Hematopoietic multipotent progenitor cell (in vitro differentiated cells): Measurements from ENCODE around the gene TRIM28. TPM values are rescaled to one million over a fixed set of nuclear protein-coding genes. Genes with fewer than 3 reads are reported as not detected.
"Not testable (repeated sequence)": the region's sequence is repeated elsewhere in the genome, so short reads cannot be mapped to it uniquely, and the experiment has no call there.

ENCODE experiments used
- DNase-seq, 3 donors: peaks; one replicate each; pipeline ENCODE4 v3.0.0-alpha.2; 2011 to 2015; ENCODE audit warnings: low read depth in 2 of 3, low spot score in 2 of 3
- small RNA-seq: library from RNA; depleted of rRNA; stranded (forward); fragments of <200 nt; gene quantifications from one replicate; pipeline ENCODE3, GENCODE V24; 2012
- total RNA-seq: library from RNA; depleted of rRNA; stranded (reverse); fragments of >200 nt; gene quantifications from one replicate; pipeline ENCODE4 v1.2.3, GENCODE V29; 2012

The TRIM28 gene
- total RNA-seq, 1 donor, result 972 TPM

- DNase-seq, result peak; percentile 99 to 100 (median 100)
Observed at GRCh38 chr19:58572818-58573657, 29.2 kb downstream of the TRIM28 start, which contains the start of gene MZF1. MZF1 (minus strand) TSS chr19:58573335; CDS start chr19:58571389, 1,946 bp downstream.

GRCh38 chr19:58573658-58574164 lies 29.8 kb downstream of the TRIM28 start:
- DNase-seq, result no peak

- peak; percentile 61 to 94 (median 91) for DNase-seq
Observed at GRCh38 chr19:58575183-58576041, 31.5 kb downstream of the TRIM28 start.

- not testable (repeated sequence) for DNase-seq
Observed at GRCh38 chr19:58577581-58577980, 33.7 kb downstream of the TRIM28 start.

GRCh38 chr19:58578012-58578925 lies 34.4 kb downstream of the TRIM28 start:
- no peak for DNase-seq

- no peak for DNase-seq
Observed at GRCh38 chr19:58579473-58580142, 35.7 kb downstream of the TRIM28 start.

GRCh38 chr19:58581227-58582141 lies 37.6 kb downstream of the TRIM28 start:
- DNase-seq, result peak; percentile 77 to 91 (median 85)

- no peak for DNase-seq
Observed at GRCh38 chr19:58582985-58583384, 39.1 kb downstream of the TRIM28 start.

- DNase-seq, result no peak
Observed at GRCh38 chr19:58584498-58585441, 40.9 kb downstream of the TRIM28 start.

- no peak for DNase-seq
Observed at GRCh38 chr19:58585442-58586132, 41.7 kb downstream of the TRIM28 start.

GRCh38 chr19:58586133-58586765 lies 42.4 kb downstream of the TRIM28 start:
- no peak for DNase-seq

Small RNA genes within 50 kb of the gene (small RNA-seq; reads per million reads assigned to genes)
- gene MIR6807 (0.47 reads per million), gene RN7SL525P (not detected)

Other genes starting within 250 kb of the TRIM28 start
- gene ERVK3-1, start 238.7 kb upstream of the TRIM28 start, total RNA-seq, result 49.0 TPM
- 3.0 TPM for gene ZSCAN22, start 217.1 kb upstream of the TRIM28 start, total RNA-seq
- gene A1BG, start 190.6 kb upstream of the TRIM28 start, total RNA-seq, result 10.0 TPM
- 4.8 TPM for gene ZNF497, start 181.3 kb upstream of the TRIM28 start, total RNA-seq
- gene ZNF837, start 163.0 kb upstream of the TRIM28 start, total RNA-seq, result 6.2 TPM
- 7,116 TPM for gene RPS5, start 156.8 kb upstream of the TRIM28 start, total RNA-seq
- 0.81 TPM for gene RNF225, start 148.4 kb upstream of the TRIM28 start, total RNA-seq
- 11.3 TPM for gene ZNF584, start 135.4 kb upstream of the TRIM28 start, total RNA-seq
- 5.9 TPM for gene ZNF132, start 103.9 kb upstream of the TRIM28 start, total RNA-seq
- gene ZNF324B, start 92.4 kb upstream of the TRIM28 start, total RNA-seq, result 19.1 TPM
- 21.3 TPM for gene ZNF324, start 77.0 kb upstream of the TRIM28 start, total RNA-seq
- 16.2 TPM for gene ZNF446, start 67.7 kb upstream of the TRIM28 start, total RNA-seq
- gene SLC27A5, start 32.1 kb upstream of the TRIM28 start, total RNA-seq, result 24.2 TPM
- gene ZBTB45, start 24.3 kb upstream of the TRIM28 start, total RNA-seq, result 14.3 TPM
- 59.8 TPM for gene CHMP2A, start 11.0 kb downstream of the TRIM28 start, total RNA-seq
- gene UBE2M, start 14.5 kb downstream of the TRIM28 start, total RNA-seq, result 54.4 TPM
- 58.7 TPM for gene MZF1, start 29.3 kb downstream of the TRIM28 start, total RNA-seq